G401 (cell line): Measurements from ENCODE around the gene SOAT2. TPM values are rescaled to one million over a fixed set of nuclear protein-coding genes. Genes with fewer than 3 reads are reported as not detected.
A peak's percentile ranks its signal among the peaks of the same experiment; 100 is the strongest.
"Not testable (repeated sequence)": the region's sequence is repeated elsewhere in the genome, so short reads cannot be mapped to it uniquely, and the experiment has no call there.

Experiments used
- DNase-seq: peaks from one replicate; pipeline ENCODE4 v3.0.0-alpha.2; 2015; ENCODE audit warnings: low spot score
- in situ Hi-C: cut with HindIII; loops from 2 replicates; pipeline ENCODE4 v1.10.0; 2016; ENCODE audit warnings: low sequenced_read_pairs, mixed read lengths
- total RNA-seq: library from RNA; depleted of rRNA; stranded (reverse); fragments of >200 nt; shearing (Covaris generic); gene quantifications from 2 replicates; pipeline ENCODE4 v1.2.3, GENCODE V29; 2014

Gene SOAT2
- total RNA-seq, 1 experiment from 2014 or later = not detected

GRCh38 chr12:53099071-53099882, 4.0 kb upstream of the SOAT2 start:
- DNase-seq = peak; percentile 82
- in situ Hi-C loops = no loop called here

- DNase-seq = no peak
- in situ Hi-C loops = no loop called here
These were observed 2.7 kb upstream of the SOAT2 start for GRCh38 chr12:53100466-53101151.

- in situ Hi-C loops = no loop called here
- no peak for DNase-seq
These were observed 2.0 kb upstream of the SOAT2 start for GRCh38 chr12:53101266-53101665.

GRCh38 chr12:53101931-53102781, 1.1 kb upstream of the SOAT2 start:
- in situ Hi-C loops = no loop called here
- DNase-seq = no peak

- in situ Hi-C loops = no loop called here
These were observed 597 bp downstream of the SOAT2 start for GRCh38 chr12:53103860-53104305.

GRCh38 chr12:53105256-53105655, 2.0 kb downstream of the SOAT2 start:
- in situ Hi-C loops = no loop called here
- DNase-seq = no peak

More at GRCh38 chr12:53103860-53104305, 597 bp downstream of the SOAT2 start:
- no peak for DNase-seq

GRCh38 chr12:53105712-53106439, 2.6 kb downstream of the SOAT2 start:
- DNase-seq = no peak
- in situ Hi-C loops = no loop called here

- in situ Hi-C loops = no loop called here
- DNase-seq = no peak
These were observed 3.8 kb downstream of the SOAT2 start for GRCh38 chr12:53107122-53107521.

- in situ Hi-C loops, DNase-seq: not testable (repeated sequence)
These were observed 9.1 kb downstream of the SOAT2 start for GRCh38 chr12:53112431-53112830.

- in situ Hi-C loops = no loop called here
- no peak for DNase-seq
These were observed 9.9 kb downstream of the SOAT2 start for GRCh38 chr12:53113136-53113705.

GRCh38 chr12:53113951-53114350, 10.7 kb downstream of the SOAT2 start:
- in situ Hi-C loops = no loop called here
- no peak for DNase-seq

- in situ Hi-C loops = no loop called here
- no peak for DNase-seq
These were observed 12.0 kb downstream of the SOAT2 start for GRCh38 chr12:53115112-53115890.

GRCh38 chr12:53115891-53116648, 12.8 kb downstream of the SOAT2 start:
- DNase-seq = peak; percentile 46
- in situ Hi-C loops = no loop called here

GRCh38 chr12:53118751-53119300, 15.5 kb downstream of the SOAT2 start:
- in situ Hi-C loops = no loop called here
- DNase-seq = no peak

GRCh38 chr12:53120685-53121525, 17.6 kb downstream of the SOAT2 start:
- in situ Hi-C loops = loop anchor here (5.0 kb wide), 1 partner anchor 44 kb away; the partner anchor contains the start of gene SPRYD3
- DNase-seq = no peak

GRCh38 chr12:53122961-53123468, 19.7 kb downstream of the SOAT2 start:
- no peak for DNase-seq
- in situ Hi-C loops = loop anchor here (5.0 kb wide), 1 partner anchor 46 kb away; the partner anchor contains the start of gene SPRYD3
